ENCODE data around the gene TMEM134.
A peak's percentile ranks its signal among the peaks of the same experiment; 100 is the strongest.
"Not testable (repeated sequence)": the region's sequence is repeated elsewhere in the genome, so short reads cannot be mapped to it uniquely, and the experiment has no call there.

TMEM134 gene

GRCh38 chr11:67468759-67469507 lies at the start of gene TMEM134:
Gene TMEM134, minus strand, starts transcription at chr11:67469251. Its CDS starts 59 bp downstream, at chr11:67469192.
- DNase-seq, result peak; percentile 87

DNA sequence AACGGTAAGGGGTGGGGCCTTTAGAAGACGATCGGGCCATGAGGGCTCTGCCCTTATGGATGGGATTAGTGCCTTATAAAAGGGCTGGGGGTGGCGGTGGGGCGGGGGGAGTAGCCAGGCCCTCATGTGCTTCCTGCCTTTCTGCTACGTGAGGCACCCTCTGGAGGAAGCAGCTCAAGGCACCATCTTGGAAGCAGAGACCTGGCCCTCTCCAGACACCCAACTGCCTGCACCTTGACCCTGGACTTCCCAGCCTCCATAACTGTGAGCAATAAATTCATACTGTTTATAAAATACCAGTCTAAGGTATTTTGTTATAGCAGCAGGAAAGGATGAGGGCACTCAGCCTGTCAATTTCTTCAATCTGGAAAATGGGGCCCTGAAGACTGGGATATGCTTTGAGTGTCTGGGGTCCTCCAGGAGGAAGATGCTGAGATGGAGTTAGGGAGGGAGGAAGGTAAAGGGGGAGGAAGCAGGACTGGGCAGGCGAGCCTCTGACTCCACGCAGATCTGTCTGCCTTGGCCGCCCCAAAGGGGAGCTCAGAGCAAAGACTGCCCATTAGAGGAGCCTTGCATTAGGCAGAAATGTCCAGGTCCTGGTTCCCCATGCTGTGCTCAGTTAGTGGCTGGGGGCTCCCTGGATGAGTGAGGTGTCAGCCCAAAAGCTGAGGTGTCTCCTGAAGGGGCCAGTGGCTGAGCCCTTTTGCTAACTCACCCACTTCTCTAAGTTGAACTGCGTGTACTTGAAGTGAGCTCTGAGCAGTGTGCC lies 48.9 kb upstream of the TMEM134 start:
- DNase-seq, result no peak

DNA sequence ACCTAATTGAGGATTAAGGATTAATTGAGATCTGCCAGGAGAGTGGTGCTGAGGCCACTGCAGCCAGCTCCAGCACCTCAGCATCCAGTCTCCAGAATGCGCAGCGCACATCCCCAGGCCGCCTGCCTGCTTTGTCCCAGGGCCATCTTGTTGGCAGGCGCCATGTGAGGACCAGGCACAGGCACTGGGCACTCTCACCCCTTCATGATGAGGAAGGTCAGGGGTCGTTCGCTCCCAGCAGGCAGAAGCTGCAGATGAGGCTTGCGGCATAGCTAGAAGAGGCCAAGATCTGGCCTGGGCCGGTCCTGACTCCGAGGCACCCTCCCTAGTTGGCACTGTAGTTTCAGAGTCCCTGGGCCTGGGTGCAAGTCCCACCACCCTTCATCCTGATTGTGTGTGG lies 47.8 kb upstream of the TMEM134 start:
- DNase-seq, result no peak

DNA sequence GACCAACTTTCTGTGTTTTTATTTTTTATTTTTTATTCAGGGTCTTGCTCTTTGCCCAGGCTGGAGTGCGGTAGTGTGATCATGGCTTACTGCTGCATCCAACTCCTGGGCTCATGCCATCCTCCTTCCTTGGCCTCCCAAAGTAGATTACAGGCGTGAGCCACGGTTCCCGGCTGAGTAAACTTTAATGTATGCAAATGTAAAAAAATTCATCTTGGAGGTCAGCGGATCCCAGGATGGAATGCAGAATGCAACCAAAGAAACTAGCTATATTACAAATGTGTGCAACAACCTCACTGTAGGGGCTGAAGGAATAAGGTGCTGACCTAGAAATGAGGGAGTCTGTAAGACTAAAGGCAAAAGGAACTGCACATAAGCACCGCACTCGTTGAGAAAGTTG lies 45.1 kb upstream of the TMEM134 start:
- no peak for DNase-seq

- DNase-seq, result not testable (repeated sequence)
These were observed 42.5 kb upstream of the TMEM134 start for GRCh38 chr11:67511558-67511957.

- no peak for DNase-seq
These were observed 40.9 kb upstream of the TMEM134 start for GRCh38 chr11:67510023-67510345.

DNA sequence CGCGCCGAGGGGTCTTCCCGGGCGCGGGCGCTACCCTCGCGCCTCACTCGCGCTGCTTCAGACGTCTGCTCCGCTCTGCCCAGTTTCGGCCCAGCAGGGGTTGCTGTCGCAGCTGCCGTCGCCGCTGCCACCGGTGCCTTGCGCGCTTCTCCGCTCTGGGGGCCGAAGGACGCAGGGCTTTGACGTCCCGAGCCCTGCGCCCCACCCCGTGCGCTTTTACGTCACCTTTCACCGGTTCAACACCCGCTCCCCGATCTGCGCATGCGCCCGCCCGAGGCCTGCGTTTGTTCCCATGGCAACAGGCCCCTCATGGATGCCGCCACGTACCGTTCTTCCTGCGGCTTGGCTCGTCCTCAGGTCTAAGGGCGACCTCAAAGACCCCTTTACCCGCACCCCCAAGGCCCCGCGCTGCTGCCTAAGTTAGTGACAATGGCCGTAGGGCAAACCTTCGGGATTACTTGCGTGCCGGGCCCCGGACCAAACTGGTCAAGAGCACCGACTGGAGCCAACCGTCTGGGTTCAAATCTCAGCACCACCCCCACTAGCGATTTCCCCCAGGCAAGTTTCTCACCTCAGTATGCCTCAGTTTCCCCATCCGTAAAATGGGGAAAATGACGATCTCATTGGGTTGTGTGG lies 39.6 kb upstream of the TMEM134 start:
- peak; percentile 97 for DNase-seq

GRCh38 chr11:67507864-67508485 lies 38.9 kb upstream of the TMEM134 start, which contains the start of gene CDK2AP2:
Gene CDK2AP2, minus strand, starts transcription at chr11:67508162. Its CDS starts 80 bp downstream, at chr11:67508082.
- peak; percentile 98 for DNase-seq

DNA sequence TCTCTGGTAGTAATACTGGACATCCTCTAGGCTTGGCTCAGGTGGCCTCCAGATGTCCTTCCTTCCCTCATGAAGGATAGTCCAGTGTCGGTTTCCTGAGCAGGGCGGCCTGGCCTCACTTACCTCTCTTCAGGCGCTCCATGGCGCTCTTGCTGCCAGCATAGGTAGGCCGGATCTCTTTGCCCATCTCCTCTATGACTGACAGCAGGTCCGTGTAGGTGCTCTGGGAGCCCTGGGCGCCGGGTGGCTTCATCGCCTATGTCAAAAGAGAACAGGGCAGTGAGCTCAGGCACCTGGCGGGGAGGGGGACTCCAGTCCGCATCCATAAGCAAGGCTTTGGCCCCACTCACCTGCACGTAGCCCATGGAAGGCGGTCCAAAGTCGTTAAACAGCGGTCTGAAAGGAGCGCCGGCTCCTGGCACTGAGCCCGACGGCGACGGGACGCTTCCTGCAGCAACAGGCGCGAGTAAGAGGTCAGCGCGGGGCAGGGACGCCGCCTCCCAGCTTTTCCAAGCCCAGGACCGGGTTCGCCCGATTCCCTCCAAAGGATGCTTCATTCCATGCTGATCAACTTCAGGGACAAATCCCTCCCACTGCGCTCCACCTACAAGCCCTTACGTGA lies 38.3 kb upstream of the TMEM134 start:
- DNase-seq, result no peak

- no peak for DNase-seq
These were observed 37.5 kb upstream of the TMEM134 start for GRCh38 chr11:67506426-67507051.

GRCh38 chr11:67505605-67506396 lies 36.8 kb upstream of the TMEM134 start:
- DNase-seq, result peak; percentile 76

DNA sequence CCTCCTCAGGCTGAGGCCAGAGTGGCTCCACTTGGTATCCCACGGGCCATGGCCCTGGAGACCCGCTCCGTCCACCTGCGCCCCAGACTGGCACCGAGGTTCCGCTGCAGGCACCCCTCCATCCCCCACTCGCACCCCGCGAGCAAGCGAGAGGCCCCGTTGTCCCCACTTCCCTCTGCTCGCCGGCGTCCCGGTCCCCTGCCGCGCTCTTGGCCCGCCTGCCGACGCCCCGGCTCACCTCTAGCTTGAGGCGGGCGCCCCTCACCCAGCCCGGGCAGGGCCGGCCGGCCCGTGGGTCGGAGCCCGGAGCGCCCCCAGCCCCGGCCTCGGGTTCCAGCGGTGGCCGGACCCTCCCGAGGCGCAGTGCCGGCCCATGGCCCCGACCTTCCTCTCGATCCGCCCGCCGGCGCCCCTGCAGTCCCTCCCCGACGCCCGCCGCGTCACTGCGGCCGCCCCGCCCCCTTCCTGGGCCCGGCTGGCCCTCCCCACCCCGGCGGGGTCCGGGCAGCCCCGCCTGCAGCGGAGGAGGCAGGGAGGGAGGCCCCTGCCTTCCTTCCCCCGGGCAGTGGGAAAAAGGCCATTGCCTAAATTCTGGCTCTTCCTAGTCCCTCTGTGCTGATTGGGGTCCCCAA lies 36.0 kb upstream of the TMEM134 start, which contains the start of gene PITPNM1:
Gene PITPNM1 (minus strand): TSS at position 414 of the 632 bp plus-strand sequence. CDS start 1,183 bp downstream, outside the sequence.
- no peak for DNase-seq

DNA sequence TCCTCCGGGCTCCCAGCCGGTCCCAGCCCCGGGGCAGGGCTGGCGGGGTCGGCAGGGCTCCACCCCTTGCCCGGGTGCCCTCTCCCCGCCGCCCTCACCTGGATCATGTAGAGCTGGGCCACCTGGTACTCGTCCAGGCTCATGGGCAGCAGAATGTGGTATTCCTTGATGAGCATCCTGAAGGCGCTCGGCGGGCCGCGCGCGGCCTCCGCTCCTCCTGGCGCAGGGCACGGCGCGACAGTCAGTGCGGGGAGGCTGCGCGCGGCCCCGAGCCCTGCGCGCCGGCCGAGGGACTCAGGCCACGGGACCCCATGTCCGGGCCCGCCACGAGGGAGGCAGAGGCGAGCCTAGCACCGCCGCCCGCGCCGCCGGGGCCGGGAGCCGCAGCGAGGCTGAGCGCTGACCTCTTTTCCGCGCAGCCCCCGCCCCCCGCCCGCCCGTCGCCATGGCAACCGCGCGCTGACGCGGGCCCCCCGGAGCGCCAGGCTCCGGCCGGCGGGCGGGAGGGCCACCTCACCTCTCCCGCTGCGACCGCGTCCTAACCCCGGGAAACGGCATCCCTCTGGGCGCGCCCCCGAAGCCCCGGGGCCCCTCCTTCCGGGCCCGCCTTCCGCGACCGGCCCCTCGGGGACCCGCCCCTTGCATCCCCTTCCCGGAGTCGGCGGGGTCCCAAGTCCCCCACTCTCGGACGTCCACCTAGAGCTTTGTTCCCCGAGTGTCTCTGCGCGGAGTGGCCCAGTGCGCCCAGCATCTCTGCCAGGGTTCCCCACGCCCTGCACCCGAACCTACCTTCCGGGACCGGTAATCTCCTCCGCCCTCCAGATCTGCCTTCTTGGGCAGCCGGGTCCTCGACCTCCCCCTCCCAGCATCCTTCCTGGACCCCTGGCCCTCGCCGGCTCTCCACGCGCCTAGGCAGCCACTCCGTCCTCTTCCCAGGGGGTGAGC lies 35.2 kb upstream of the TMEM134 start:
- DNase-seq, result no peak

DNA sequence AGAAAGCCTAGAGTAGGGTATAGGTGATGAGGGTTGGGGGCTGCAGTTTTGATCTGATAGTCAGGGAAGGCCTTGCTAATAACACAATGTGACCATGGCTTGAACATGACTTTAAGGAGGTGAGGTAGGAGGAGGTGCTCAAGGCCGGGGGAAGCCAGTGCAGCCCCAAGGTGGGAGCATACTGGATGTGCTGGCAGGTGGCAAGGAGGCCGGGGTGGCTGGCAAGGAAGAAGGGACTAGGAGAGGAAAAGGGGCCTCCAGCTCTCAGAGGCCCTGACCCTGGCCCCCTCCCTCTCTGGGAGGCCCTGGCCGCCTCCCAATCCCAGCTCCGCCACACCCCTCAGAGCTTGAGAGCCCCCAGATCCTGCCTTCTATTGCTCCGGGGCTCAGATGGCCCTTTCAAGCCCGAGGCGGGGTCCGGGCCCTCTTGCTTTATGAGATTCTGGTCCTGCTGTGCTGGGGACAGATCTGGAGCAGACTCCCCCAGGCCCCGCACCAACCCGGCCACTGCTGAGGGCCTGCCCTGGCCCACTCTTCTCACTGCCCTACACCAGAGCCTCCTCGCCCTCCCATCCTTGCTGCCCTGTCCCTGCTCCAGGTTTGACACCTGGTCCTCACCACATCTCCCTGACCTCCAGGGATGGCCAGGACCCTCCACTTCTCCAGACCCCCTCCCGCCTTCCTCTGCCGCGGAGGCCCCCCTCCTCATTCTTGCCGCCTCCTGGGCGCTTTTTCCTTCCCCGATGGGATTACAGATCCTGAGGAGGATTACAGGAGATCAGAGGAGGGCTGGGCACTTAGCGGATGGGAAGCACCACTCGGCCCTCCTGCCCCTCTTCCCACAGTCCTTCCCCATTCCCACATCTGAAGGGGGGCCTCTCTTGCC lies 34.3 kb upstream of the TMEM134 start:
- DNase-seq, result no peak

DNA sequence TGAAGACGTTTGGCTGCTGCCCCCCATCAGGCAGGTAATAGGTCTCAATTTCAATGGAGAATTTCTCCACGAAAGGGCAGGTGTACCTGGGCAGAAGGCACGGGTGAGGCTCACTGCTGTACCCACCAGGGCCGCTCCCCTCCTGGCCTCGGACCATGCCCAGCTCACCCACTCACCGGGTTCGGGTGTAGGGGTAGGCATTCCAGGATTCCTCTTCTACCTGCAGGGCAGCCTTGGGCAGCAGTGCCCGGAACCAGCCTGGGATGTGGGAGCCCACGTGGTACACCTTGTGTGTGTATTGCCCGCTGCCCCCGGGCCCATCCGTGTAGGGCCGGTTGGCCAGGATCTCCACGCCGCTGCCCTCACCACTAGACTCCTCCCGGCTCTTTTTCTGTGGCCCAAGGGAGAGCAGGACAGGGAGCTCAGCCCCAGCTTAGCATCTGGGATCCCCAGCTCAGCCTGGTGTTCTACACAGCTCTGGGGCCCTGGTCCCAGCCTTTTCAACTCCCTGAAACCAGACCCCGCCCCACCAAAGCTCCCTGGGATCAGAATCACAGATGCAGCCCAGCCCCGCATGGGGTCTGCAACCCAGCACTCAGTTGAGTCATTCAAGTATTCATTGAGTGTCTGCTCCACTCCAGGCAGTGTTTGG lies 33.4 kb upstream of the TMEM134 start:
- no peak for DNase-seq

DNA sequence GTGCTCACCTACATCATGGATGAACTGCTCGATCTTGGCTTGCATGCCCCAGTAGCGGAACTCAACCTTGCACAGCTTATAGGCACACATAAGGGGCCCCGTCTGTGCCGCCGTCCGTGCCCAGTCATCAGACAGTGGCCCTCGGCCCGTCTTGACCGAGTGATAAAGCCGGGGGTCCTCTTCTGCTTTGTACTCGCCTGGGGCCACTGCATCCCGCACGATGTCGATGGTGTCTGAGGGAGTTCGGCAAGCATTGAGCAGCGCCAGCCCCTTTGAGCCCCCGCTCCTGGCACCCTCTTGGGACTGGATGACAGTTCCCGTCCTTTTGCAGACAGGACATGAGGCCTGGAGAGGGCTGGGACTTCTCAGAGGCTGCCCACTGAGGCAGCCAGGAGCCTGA lies 32.8 kb upstream of the TMEM134 start:
- no peak for DNase-seq

- DNase-seq, result no peak
These were observed 32.0 kb upstream of the TMEM134 start for GRCh38 chr11:67500831-67501715.

Measured in amniotic stem cell (primary cell).